ENCODE data around the gene FUCA1. TPM values are rescaled to one million over a fixed set of nuclear protein-coding genes. Genes with fewer than 3 reads are reported as not detected.

Gene FUCA1
- total RNA-seq, 1 experiment from 2014 or later, result 20.7 TPM

DNA sequence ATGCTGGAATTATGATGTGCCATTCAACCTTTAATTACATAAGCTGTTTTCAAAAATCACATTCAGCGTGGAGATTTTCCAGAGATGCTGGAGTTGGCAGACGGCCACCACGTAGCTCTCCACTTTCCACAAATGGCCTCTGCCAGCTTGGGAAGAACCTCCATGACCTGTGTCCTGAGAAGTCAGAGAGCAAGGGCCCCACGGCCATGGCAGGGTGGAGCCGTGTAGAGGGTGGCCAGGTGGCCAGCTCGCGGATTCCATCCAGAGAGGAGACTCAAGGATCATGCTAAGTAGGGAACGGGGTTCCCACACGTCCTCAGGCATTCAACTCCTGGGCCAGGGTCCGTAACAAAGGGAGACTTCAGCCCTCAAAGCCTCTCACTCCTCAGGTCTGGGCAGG, 66.2 kb downstream of the FUCA1 start:
- DNase-seq (ENCODE audit: low read depth, low spot score) (no peak), ATAC-seq (no peak)
- Histone ChIP-seq H3K9ac (ENCODE audit: low read length) (peak overlapping the region; percentile 87; the same call in 1 of the 2 replicates), H3K4me2 (ENCODE audit: low read length) (peak overlapping the region; percentile 92), H3K36me3 (ENCODE audit: control insufficient read depth in 1 of 2, insufficient read depth in 2 of 2, low read length in 2 of 2) (peaks cover 8 to 12% of the 10 kb centered on the region in 2 experiments; a peak in 3 of 4 replicates), H4K20me1 (ENCODE audit: insufficient read depth) (no peaks in the 10 kb centered on the region), H3K79me2 (ENCODE audit: insufficient read depth, low read length) (peaks cover 18% of the 10 kb centered on the region; the same call in 1 of the 2 replicates), H3K27ac (ENCODE audit: low read depth, low read length) (no peak overlapping the region), H2AFZ (ENCODE audit: low read depth, low read length, poor library complexity, severe bottlenecking) (no peak overlapping the region), H3K27me3 (ENCODE audit: insufficient read depth, low read length) (no peaks in the 10 kb centered on the region), H3K4me1 (ENCODE audit: control insufficient read depth in 1 of 2, insufficient read depth in 2 of 2, low read length in 2 of 2) (peaks cover 10 to 31% of the 10 kb centered on the region in 2 experiments), H3K9me2 (ENCODE audit: insufficient read depth) (no peaks in the 10 kb centered on the region), H3K4me3 (replicated peaks in 1 of 2; ENCODE audit: low read depth in 1 of 2, low read length in 2 of 2) (peak overlapping the region in 1 of 2 experiments; percentile 94; a peak in 2 of 4 replicates), H3K9me3 (ENCODE audit: control insufficient read depth in 1 of 2, insufficient read depth in 1 of 2, low read depth in 1 of 2, low read length in 2 of 2) (no peaks in the 10 kb centered on the region)
- ChIA-PET POLR2A (interaction anchor here (0.5 to 1.7 kb wide), 3 partner anchors 21 to 245 kb away, joined by 3 to 4 read pairs (median 3); partner anchors contain the start of gene HMGCL), CTCF (interaction anchor here (2.6 kb wide), 1 partner anchor 9 kb away, joined by 15 read pairs; no protein-coding TSS in a partner anchor), RAD21 (ENCODE audit: low non-redundant PET in 1 of 2, low total read pairs in 2 of 2, uncharacterized antibody in 2 of 2, unreplicated experiment in 2 of 2) (no interaction called here)
- no TSS peak for BruUV-seq (replicated peaks)
- intact Hi-C loops (cut with micrococcal nuclease), result no loop called here
- TF ChIP-seq ZNF274 (IDR thresholded peaks at IDR 0.05; ENCODE audit: low read depth, low read length) (no peak), CEBPB (IDR thresholded peaks at IDR 0.05; ENCODE audit: low read depth) (no peak), EZH2 (IDR thresholded peaks at IDR 0.05) (no peak), POLR2A (IDR thresholded peaks at IDR 0.05; ENCODE audit: borderline replicate concordance, extremely low read depth, insufficient read depth, insufficient read length) (no peak), FOSL1 (IDR thresholded peaks at IDR 0.05; ENCODE audit: low read depth) (no peak), ZFX (IDR thresholded peaks at IDR 0.05) (no peak)
- TF ChIP-seq, protein P1, sequence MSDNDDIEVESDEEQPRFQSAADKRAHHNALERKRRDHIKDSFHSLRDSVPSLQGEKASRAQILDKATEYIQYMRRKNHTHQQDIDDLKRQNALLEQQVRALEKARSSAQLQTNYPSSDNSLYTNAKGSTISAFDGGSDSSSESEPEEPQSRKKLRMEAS (IDR thresholded peaks at IDR 0.05), result no peak

DNA sequence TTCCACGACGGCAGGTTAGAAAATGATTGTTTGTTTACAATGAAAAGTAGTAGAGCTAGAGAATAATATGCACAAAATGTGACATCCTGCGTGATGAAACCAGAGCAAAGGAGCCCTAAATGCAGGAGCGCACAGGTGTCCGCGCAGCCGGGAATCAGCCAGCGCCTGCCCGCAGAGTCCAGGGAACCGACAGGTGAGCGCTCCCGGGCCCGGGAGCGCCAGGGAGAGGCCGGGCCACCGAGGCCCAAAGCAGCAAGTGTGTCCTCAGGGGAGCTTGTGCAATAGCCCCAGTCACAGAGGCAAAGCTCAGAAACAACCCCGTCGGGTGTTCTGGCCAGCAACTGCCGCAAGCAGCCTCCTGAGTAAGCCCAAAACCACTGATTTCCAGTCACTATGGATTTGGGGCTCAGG, 66.7 kb downstream of the FUCA1 start:
- TF ChIP-seq, protein P1 (IDR thresholded peaks at IDR 0.05), result no peak
- TF ChIP-seq EZH2phosphoT487 (IDR thresholded peaks at IDR 0.05; ENCODE audit: borderline replicate concordance), result no peak
- ChIA-PET CTCF (interaction anchor here (2.6 kb wide), 1 partner anchor 10 kb away, joined by 15 read pairs; no protein-coding TSS in a partner anchor), RAD21 (ENCODE audit: low non-redundant PET in 1 of 2, low total read pairs in 2 of 2, uncharacterized antibody in 2 of 2, unreplicated experiment in 2 of 2) (no interaction called here), POLR2A (interaction anchor here (0.6 to 1.7 kb wide), 2 partner anchors 20 to 24 kb away, joined by 3 to 4 read pairs; partner anchors contain the start of gene HMGCL)
- no peak overlapping the region for H2AFZ ChIP-seq (ENCODE audit: low read depth, low read length, poor library complexity, severe bottlenecking)
- H3K36me3 ChIP-seq (ENCODE audit: control insufficient read depth in 1 of 2, insufficient read depth in 2 of 2, low read length in 2 of 2), result peaks cover 12 to 16% of the 10 kb centered on the region in 2 experiments; a peak in 3 of 4 replicates
- ATAC-seq (no peak), DNase-seq (ENCODE audit: low read depth, low spot score) (no peak)
- BruUV-seq (replicated peaks), result TSS peak; percentile 18
- peak overlapping the region; percentile 87 for H3K9ac ChIP-seq (ENCODE audit: low read length)
- intact Hi-C loops (cut with micrococcal nuclease), result no loop called here
- H3K9me3 ChIP-seq (ENCODE audit: control insufficient read depth in 1 of 2, insufficient read depth in 1 of 2, low read depth in 1 of 2, low read length in 2 of 2), result no peaks in the 10 kb centered on the region
- peaks cover 22% of the 10 kb centered on the region; the same call in 1 of the 2 replicates for H3K79me2 ChIP-seq (ENCODE audit: insufficient read depth, low read length)
- H3K4me1 ChIP-seq (ENCODE audit: control insufficient read depth in 1 of 2, insufficient read depth in 2 of 2, low read length in 2 of 2), result peaks cover 10 to 35% of the 10 kb centered on the region in 2 experiments
- peak overlapping the region; percentile 48 for H3K27ac ChIP-seq (ENCODE audit: low read depth, low read length)
- peak overlapping the region; percentile 92 for H3K4me2 ChIP-seq (ENCODE audit: low read length)
- peak overlapping the region; percentile 65 to 94 for H3K4me3 ChIP-seq (replicated peaks in 1 of 2; ENCODE audit: low read depth in 1 of 2, low read length in 2 of 2)
- H4K20me1 ChIP-seq (ENCODE audit: insufficient read depth), result no peaks in the 10 kb centered on the region
- H3K27me3 ChIP-seq (ENCODE audit: insufficient read depth, low read length), result no peaks in the 10 kb centered on the region
- no peaks in the 10 kb centered on the region for H3K9me2 ChIP-seq (ENCODE audit: insufficient read depth)

Measured in HCT116 (cell line).